Stimulated activated CD4-positive, alpha-beta T cell treated with anti-CD3 and anti-CD28 coated beads, Interleukin-12 subunit alpha, Interleukin-12 subunit beta, amount 100 ng/mL, for 4 hours (primary cell): ENCODE results near the gene STK33.

Experiments used
- DNase-seq: peaks from one replicate; pipeline ENCODE4 v3.0.0-alpha.2; 2020

STK33 gene

DNA sequence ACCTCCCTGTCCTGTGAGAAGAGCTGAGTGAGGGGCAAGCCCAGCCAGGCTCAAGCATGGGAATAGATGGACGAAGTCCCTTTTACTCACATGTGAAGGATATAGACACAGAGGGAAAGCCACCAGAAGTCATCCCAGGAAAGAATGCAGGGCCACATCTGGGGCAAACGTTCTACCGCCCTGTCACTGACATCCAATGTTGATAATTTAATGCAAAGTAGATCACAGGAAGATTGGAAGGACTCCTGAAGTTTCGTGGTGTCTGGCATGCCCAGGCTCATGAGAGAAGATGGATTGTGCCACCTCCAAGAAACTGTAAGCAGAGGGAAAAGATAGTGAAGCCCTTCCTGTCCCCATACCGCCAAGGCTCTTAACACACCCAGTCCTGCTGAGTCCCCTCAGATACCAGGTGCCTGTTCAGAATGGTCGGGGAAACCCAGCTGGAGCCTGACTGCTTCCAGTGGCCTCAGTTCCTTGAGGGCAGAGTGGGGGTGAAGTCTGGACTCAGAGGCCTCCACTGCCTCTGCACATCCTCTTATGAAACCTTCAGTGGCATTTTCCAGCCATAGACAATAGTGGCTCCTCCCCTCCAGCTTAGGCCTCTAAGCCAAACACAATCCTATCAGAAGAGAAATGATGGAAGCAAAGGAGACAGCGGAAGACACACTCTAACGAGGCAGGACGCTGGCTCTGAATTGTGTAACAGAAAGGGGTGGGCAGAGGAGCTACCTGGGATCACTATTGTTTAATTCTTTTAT lies 7.5 kb upstream of the STK33 start:
- no peak for DNase-seq

DNA sequence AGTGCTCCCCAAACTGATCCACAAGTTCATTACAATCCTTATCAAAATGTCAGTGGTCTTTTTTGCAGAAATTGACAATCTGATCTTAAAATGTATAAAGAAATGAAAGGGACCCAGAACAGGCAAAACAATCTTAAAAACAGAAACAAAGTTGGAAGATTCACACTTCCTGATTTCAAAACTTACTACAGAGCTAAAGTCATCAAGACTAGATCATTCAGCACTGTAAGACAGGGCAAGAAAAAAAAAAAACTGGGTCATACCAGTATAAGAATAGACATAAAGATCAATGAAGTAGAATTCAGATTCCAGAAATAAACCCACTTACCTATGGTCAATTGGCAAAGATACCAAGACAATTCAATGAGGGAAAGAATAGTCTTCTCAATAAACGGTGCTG lies 4.5 kb upstream of the STK33 start:
- DNase-seq, result no peak

DNA sequence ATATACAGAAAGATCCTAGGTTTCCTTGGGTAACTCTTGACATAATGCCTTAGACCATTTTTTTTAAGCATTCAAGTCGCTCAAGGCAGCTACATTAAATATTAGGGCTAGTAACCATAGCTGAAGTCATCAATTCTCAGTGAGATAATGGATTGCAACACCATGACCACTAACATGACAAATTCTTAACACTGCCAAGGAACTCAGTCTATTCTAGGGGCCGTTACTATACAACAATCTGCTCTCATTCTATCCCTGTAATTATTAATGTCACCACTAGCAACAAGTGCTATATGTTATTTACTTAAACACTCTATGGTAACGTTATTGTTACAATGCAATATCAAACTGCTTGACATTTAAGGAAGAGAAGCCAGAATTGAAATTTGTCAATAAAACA lies 3.2 kb upstream of the STK33 start:
- DNase-seq, result no peak

DNA sequence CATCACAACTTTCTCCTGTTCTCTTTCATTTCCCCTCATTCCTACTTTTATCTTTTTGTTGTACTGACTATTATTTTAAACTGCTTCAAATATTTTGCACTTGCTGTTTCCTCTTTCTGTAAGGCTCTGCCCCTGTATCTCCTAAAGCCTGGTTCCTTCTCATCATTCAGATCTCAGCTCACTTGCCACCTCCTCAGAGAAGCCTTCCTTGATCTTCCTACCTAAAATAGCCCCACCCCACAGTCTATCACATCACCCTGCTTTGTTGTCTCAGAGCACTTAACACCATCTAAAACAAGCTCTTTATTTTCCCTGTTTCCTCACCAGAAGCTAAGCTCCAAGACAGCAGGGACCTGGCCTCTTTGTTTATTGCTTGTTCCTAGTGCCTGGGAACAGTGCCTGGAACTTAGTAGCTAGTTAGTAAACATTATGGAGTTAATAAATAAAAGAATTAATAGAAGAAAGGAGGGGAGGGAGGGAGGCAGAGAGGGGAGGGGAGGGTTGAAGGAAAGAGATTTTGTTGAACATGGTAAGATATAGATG lies 2.5 kb upstream of the STK33 start:
- no peak for DNase-seq

DNA sequence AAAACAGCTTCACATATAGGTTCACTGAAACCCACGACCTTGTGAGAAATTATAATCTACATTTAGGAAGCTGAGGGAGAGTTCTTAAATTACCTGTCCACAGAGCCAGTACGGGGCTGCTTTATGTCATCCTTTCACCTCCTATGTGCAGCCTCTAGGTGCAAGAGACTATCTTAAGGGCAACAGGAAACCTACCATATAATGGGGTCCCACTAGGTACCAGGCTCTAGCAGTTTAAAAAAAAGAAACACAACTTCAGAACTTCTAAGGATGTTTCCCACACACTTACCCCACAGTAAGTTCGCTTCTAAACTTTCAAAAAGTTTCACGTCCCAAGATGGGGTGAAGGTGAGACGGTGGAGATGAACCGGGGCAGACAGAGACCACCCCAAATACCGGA lies 573 bp downstream of the STK33 start:
- no peak for DNase-seq

DNA sequence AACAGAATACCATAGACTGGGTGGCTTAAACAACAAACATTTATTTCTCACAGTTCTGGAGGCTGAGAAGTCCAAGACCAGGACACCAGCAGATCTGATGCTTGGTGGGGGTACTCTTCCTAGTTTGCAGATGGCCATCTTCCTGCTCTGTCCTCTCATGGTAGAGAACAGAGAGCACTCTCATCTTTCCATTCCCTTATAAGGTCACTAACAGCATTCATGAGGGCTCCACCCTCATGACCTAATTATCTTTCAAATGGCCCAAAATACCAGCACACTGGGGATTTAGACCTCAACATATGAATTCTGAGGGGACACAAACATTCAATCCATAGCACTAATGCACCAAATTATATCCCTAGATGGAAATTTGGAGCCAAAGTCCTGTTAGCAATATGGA lies 6.1 kb downstream of the STK33 start:
- DNase-seq, result no peak

DNA sequence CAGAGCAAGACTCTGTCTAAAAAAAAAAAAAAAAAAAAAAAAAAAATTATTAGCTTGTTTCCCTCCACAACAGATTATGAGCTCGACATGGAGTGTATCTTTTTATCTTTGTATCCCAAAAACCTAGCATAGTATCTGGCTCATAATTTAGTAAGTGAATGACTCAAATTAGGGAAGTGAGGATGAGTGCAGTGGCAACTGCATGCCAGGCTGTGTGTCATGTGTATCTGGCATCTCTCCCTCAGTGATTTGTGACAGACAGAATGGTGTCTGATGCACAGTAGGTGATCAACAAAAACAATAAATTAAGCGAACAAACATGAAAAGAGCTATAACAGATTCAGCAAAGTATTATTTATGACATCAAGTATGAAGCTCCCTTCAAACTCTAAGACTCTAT lies 7.2 kb downstream of the STK33 start:
- no peak for DNase-seq

DNA sequence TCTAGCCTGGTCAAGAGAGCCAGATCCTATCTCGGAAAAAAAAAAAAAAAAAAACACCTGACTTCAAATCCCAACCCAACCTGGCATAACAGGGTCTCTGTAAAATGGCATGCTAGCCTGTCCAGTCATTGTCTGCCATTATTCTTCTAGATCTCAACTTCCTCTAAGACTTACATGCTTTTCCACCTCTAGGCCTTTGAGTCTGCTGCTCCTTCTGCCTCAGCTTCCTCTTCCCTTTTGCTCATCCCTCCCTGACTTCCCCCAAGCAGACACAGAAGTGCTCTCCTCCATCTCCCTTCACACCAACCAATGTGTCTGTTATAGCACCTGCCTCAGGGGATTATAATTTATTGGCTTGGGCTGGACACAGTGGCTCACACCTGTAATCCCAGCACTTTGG lies 7.8 kb downstream of the STK33 start:
- DNase-seq, result no peak

DNA sequence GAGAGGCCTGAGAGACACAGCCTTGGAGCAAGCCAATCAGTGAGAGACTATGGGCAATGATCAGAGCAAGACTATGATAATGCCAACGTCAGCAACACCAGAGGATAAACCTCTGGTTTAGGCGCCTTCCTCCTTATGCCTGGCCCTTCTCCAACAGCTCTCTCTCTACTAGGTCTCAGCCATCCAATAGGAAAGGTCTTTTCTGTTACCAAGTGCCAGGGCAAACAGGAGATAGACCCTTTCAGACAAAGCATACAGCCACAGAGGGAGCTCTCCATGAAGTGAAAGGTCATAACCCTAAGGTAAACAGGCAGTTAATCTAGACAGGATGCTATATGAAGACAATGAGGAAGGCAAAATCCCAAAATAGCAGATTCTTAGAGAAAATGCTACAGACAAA lies 9.5 kb downstream of the STK33 start:
- no peak for DNase-seq

DNA sequence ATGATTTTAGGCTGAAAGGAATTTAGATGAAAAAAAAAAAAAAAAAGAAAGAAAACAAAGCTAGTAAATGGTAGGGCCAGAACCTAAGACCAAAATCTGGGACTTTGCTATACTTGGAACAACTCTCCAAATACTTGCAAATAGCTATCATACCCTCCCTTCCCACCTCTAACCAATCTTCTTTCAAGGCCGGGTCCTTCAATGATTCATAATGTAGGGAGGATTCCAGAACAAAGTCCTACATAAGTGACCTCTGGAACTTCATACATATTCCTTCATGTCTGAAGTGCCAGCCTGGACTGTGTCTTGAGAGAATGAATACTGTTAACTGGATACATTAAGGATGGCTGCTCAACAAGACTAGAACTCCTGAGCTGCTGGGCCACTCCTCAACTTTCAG lies 9.9 kb downstream of the STK33 start:
- DNase-seq, result no peak

DNA sequence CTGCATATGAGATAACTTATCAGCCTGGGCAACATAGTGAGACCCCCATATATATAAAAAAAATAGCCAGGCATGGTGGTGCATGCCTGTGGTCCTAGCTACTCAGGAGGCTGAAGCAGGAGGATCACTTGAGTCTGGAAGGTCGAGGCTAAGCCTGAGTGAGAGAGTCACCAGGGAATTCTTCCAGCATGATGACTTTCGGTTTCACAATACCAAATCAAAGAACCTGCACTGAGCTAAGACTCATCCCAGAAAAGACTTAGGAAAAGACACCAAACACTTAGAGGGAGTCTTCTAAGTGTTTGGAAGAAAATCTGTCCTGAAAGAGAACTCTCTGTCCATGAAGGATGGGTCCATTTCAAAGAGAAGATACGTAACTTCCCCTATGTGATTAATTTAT lies 12.7 kb downstream of the STK33 start:
- no peak for DNase-seq

DNA sequence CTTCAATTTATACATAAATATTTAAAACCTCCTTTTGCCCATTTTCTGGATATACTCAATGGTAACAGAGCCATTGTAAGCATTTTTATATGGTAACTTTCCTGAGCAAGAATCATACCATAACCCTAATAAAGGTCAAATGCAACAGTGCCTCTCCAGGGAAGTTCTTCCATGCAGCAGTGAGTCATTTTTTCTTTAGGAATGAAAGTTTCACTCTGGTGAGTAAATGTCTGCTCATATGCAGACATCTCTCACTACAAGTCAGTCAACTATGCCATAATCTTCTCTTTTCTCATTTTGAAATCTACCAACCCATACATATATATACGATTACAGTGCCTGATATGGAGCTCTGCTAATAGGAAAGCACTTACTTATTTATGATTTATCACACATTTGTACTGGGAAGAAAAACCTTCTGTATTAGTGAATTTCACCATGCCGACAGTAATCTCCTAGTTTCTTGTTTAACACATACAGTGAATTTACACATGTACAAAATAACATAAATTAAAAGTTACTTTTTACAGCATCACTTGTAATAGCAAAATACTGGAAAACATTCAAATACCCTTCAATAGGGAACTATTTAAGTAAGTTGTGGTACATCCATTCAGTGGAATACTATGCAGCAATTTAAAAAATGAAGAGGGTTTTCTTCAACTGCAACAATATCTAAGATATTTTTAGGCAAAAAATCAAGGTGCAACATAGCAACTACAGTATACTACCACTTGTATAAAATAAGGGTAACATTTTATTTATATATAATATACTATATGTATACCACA lies 16.0 kb downstream of the STK33 start:
- no peak for DNase-seq

DNA sequence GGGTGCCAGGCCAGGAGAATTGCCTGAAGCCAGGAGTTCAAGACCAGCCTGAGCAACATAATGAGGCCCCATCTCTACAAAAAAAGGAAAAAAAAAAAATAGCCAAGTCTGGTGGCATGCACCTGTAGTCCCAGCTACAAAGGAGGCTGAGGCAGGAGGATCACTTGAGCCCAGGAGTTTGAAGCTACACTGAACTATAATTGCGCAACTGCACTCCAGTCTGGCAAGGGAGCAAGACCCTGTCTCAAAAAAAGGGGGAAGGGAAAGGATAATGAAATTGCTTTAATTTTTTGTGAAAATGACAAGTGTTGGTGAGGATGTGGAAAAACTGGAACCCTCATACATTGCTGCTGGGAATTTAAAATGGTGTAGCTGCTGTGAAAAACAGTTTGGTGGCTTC lies 19.2 kb downstream of the STK33 start:
- DNase-seq, result no peak

DNA sequence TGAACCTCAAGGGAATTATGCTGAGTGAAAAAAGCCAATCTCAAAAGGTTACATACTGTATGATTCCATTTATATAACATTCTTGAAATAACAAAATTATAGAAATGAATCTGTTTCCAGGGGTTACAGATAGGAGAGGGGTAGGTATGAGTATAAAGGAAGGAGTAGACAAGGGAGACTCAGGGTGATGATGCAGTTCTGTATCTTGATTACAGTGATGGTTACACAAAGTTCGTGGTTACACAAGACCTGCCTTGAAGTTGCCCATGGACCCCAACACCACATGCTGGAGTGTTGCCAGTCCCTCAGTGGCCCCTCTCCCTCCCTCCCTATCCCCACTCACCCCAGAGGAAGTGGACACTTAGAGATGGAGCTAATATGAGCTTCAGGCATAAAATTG lies 20.3 kb downstream of the STK33 start:
- no peak for DNase-seq

DNA sequence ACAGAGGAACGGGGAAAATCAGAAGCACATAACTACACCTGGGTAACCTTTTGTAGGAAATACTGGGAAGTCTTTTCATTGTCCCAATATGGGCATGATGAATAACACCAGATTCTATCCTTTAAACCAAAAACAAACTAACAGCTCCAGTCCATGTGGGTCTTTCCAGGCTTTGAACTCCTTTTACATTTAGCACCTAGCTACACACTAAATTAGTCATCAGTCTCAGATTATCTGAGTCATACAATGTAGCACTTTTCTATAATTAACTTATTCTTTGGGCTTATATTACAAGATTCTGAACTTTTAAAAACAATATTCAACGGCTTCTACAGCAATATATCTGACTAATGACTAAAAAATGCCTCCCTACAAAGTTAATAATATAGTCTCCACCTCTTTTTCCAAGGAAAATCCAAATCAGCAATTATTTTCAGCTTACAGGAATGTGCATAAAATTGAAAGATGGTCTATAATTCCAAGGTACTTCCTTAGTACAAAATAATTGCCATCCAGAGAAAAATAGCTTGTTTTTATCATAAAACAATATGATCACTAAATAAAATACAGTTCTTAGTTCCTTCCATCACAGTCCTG lies 26.3 kb downstream of the STK33 start:
- DNase-seq, result no peak

DNA sequence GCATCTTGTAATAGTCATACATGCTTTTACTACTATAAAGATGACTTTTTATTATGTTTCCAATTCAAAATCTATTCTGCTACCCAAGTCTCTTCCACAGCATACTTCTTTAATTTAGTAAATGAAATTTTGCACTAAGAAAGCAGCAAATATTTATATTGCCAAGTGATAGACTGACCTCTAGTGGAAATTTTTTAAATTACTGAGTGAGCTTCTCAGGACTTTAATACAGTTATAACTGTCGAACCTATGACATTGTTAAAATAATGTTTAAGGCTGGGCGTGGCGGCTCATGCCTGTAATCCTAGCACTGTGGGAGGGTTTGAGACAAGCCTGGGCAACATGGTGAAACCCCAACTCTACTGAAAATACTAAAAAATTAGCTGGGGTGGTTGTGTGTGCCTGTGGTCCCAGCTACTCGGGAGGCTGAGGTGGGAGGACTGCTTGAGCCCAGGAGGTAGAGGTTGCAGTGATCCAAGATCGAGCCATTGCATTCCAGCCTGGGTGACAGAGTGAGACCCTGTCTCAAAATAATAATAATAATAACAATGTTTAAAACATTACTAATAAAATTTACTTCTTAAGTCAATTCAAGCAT lies 27.3 kb downstream of the STK33 start:
- no peak for DNase-seq

DNA sequence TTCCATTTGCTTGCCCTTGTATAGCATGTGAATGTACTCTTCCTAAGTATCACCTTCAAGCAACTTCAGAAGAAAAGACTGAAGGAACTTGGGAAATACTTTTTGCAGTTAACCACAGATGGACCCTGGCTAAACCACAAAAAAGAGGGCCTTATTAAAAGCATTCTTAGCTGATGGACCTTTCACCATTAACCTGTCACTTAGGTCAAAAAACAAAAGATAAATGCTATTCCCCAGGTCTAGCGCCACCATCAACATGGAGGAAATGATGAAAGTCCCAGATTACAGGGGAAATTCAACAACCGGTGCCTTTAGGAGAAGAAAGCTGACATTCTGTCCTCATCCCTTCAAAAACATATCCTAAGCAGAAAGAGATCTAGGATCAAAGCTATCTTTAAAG lies 29.5 kb downstream of the STK33 start:
- no peak for DNase-seq

DNA sequence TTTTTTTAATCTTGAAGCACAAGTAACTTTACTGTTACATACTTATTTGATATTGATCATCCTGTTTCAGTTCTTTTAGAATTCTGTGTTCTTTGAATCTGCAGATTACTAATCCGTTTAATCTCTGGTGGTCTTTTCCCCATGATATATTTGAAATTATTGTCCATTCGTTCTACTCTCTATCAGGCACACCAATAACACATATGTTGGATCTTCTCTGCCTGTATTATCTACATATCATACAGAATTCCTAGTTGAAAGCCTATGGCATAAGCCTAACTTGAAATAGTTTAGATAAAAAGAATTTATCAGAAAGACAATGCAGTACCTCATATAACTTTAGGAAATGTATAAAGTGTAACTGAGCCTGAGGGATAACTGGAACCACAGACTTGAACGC lies 32.6 kb downstream of the STK33 start:
- no peak for DNase-seq

DNA sequence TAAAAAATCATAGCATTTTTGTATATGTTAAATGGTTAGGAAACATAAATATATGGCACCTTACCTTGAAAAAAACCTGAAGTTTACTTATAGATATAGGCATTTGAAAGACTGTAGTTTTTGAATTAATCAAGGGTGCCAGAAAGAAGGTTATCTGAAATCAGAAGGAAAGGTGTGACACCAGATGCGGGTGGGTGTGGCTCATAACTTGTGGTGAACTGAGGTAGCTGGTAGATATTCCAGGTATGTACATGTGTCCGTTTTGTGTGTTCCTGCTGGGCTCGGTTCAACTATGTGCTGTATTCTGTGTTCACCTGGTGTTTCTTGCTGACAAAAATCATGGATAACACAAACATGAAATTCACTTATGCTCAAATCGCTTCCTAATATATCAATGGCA lies 35.6 kb downstream of the STK33 start:
- DNase-seq, result no peak

DNA sequence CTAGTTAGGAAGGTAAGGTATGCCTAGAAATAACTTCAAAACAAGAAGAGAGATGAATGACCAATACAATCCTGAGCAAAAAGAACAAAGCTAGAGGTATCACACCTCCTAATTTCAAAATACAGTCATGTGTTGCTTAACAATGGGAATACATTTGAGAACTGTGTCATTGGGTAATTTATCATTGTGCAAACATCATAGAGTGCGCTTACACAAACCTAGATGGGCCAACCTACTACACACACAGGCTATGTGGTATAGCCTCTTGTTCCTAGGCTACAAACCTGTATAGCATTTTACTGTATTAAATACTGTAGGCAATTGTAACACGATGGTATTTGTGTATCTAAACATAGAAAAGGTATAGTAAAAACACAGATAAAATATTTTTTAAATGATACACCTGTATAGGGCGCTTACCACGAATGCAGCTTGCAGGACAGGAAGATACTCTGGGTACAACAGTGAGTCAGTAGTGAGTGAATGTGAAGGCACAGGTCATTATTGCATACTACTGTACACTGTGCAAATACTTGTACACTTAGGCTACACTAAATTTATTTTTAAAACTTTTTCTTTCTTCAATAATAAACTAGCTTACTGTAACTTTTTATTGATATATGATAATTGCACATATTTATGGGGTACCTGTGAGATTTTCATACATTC lies 48.2 kb downstream of the STK33 start:
- DNase-seq, result no peak

DNA sequence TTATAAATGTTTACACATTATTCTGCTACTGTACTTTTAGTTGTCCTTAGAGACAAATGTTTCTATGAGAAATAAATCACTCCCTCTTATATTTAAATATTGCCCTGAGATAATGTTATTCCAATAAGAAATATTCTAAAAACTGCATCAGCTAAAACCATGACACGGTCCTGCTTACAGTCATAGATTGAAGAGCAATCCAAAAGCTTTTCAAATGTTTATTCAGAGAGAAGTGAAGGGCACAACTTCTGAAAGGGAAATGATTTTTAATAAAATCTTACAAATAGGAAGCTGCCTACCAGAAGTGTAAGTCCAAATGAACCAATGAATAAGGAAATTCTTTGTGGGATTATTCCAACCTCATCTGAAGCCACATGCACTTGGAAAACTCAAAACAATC lies 49.2 kb downstream of the STK33 start:
- no peak for DNase-seq

DNA sequence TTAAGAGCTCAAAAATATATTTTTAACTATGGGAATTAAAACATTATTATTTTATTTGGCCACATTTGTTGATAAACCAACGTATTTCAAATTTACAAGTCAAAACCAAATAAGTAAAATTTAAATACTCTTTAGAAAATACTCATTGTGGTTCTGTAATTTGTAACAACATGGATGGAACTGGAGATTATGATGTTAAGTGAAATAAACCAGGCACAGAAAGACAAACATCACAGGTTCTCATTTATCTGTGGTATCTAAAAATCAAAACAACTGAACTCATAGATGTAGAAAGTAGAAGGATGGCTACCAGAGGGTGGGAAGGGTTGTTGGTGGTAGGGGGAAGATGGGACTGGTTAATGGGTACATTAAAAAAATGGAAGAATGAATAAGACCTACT lies 50.8 kb downstream of the STK33 start:
- no peak for DNase-seq

DNA sequence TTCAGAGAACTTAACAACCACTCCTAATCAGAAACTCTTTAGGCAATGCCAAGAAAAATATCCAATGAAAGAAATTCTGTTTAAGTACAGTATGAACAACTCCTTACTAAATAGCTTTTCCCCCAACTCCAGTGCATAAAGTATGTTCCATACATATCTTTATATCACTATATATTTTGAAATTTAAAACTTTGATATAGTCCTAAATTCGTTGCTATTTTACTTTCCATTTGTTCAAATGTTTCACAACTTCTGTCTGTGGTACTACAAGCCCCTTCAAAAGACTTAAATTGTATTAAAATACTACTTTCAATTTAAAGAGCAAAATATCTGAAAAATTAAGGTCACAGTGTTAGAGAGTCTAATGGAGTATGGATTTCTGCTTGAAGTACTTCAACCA lies 52.6 kb downstream of the STK33 start:
- DNase-seq, result no peak
